ENCODE results near the gene HEXIM1. TPM values are rescaled to one million over a fixed set of nuclear protein-coding genes. Genes with fewer than 3 reads are reported as not detected.
A peak's percentile ranks its signal among the peaks of the same experiment; 100 is the strongest.
"Not testable (repeated sequence)": the region's sequence is repeated elsewhere in the genome, so short reads cannot be mapped to it uniquely, and the experiment has no call there.

The HEXIM1 gene
- total and polyA plus RNA-seq, 7 experiments from 2014 or later: 5.1 to 41.3 (median 30.5) TPM

DNA sequence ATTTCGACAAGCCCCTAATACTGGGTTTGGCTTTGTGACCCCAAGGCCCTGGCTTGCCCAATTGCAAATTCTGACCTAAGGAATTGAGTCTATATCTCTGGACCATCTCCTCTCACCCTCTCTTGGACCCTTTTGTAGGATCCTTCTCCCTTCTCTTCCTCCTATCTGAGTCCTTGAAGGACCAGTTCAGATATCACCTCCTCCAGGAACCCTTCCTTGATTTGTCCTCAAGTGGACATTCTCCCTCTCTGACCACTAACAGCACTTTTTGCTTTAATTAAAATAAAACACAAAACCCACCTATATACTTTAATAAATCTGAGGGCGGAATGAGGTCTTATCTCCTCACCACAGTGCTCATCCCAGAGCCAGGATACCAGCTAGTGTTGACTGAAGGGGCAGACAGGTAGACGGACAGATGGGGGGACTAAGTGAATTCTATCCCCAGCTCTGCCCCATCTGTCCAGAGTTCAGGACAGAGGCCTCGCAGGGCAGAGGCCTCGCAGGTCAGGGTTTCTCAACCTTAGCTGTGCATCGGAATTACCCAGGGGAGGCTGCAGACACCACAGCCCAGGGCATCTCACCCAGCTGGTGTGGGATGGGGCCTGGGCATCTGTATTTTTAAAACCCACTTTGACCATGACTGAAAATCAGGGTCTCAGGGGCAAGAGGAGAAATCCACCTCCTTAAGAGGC lies 25.1 kb upstream of the HEXIM1 start:
- no peaks in the 10 kb centered on the region for H3K36me3 ChIP-seq (ENCODE audit: control insufficient read depth in 2 of 3, insufficient read depth in 3 of 3, low read length in 3 of 3)
- ChIA-PET POLR2A (interaction anchor here (0.7 to 1.1 kb wide), 2 partner anchors 23 to 27 kb away, joined by 3 to 4 read pairs; no protein-coding TSS in a partner anchor), CTCF (interaction anchor here (0.7 kb wide), 1 partner anchor 12 kb away, joined by 3 read pairs; the partner anchor contains the start of gene ACBD4)
- no peaks in the 10 kb centered on the region for H3K27me3 ChIP-seq (ENCODE audit: control insufficient read depth in 2 of 2, insufficient read depth in 2 of 2, low read length in 2 of 2)
- H3K4me3 Mint-ChIP-seq: no peak overlapping the region
- H3K27me3 Mint-ChIP-seq: peaks cover 0 to 15% (median 6%) of the 10 kb centered on the region in 5 donors
- H3K27ac Mint-ChIP-seq: no peak overlapping the region
- H3K4me1 Mint-ChIP-seq: peaks cover 0 to 2% (median 0%) of the 10 kb centered on the region in 7 donors
- ATAC-seq: no peak
- intact Hi-C loops (cut with micrococcal nuclease): no loop called here
- H3K27ac ChIP-seq (ENCODE audit: low read depth, low read length): no peak overlapping the region
- H3K36me3 Mint-ChIP-seq: no peaks in the 10 kb centered on the region
- no peak overlapping the region for H3K4me3 ChIP-seq (ENCODE audit: low read length)
- no peaks in the 10 kb centered on the region for H3K9me3 Mint-ChIP-seq
- no peak for DNase-seq
- H3K9me3 ChIP-seq (ENCODE audit: control insufficient read depth in 2 of 3, low read length in 3 of 3): no peaks in the 10 kb centered on the region
- no peaks in the 10 kb centered on the region for H3K4me1 ChIP-seq (ENCODE audit: control insufficient read depth in 2 of 2, insufficient read depth in 2 of 2, low read length in 2 of 2)

GRCh38 chr17:45123930-45124796 lies 24.1 kb upstream of the HEXIM1 start:
- no peak overlapping the region for H3K27ac Mint-ChIP-seq
- intact Hi-C loops (cut with micrococcal nuclease): no loop called here
- H3K4me3 Mint-ChIP-seq: no peak overlapping the region
- H3K9me3 Mint-ChIP-seq: no peaks in the 10 kb centered on the region
- H3K36me3 Mint-ChIP-seq: no peaks in the 10 kb centered on the region
- ATAC-seq (peak; percentile 88), DNase-seq (no peak)
- POLR2A ChIA-PET: interaction anchor here (1.1 kb wide), 1 partner anchor 26 kb away, joined by 3 read pairs; no protein-coding TSS in a partner anchor
- Histone ChIP-seq H3K9me3 (ENCODE audit: control insufficient read depth in 2 of 3, low read length in 3 of 3) (no peaks in the 10 kb centered on the region), H3K36me3 (ENCODE audit: control insufficient read depth in 2 of 3, insufficient read depth in 3 of 3, low read length in 3 of 3) (no peaks in the 10 kb centered on the region), H3K27me3 (ENCODE audit: control insufficient read depth in 2 of 2, insufficient read depth in 2 of 2, low read length in 2 of 2) (no peaks in the 10 kb centered on the region), H3K4me3 (ENCODE audit: low read length) (no peak overlapping the region), H3K4me1 (ENCODE audit: control insufficient read depth in 2 of 2, insufficient read depth in 2 of 2, low read length in 2 of 2) (no peaks in the 10 kb centered on the region), H3K27ac (ENCODE audit: low read depth, low read length) (no peak overlapping the region)
- peaks cover 0 to 2% (median 0%) of the 10 kb centered on the region in 7 donors for H3K4me1 Mint-ChIP-seq
- CTCF ChIA-PET: interaction anchor here (0.6 kb wide), 1 partner anchor 9 kb away, joined by 6 read pairs; no protein-coding TSS in a partner anchor
- peaks cover 0 to 15% (median 6%) of the 10 kb centered on the region in 5 donors for H3K27me3 Mint-ChIP-seq

DNA sequence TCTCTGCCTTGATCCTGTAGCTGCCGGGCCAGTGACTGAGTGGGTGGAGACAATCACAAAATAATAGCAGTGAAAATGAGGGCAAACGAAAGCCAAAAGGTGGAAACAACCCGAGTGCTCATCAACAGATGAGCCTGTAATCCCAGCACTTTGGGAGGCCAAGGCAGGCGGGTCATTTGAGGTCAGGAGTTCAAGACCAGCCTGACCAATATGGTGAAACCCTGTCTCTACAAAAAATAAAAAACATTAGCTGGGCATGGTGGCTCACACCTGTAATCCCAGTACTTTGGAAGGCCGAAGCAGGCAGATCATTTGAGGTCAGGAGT lies 23.5 kb upstream of the HEXIM1 start:
- POLR2A ChIA-PET: not testable (repeated sequence)

DNA sequence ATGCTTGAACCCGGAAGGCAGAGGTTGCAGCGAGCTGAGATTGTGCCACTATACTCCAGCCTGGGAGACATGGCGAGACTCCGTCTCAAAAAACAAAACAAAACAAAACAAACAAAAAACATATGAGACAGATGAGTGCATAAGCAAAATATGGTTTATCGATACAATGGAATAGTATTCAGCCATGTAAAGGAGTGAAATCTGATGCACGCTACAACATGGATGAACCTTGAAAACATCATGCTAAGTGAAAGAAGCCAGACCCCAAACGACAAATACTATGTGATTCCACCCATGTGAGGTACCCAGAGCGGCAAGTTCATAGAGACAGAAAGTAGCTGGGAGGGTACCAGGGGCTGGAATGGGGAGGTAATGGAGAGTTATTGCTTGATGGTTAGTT lies 22.8 kb upstream of the HEXIM1 start:
- Mint-ChIP-seq H3K36me3 (no peaks in the 10 kb centered on the region), H3K9me3 (no peaks in the 10 kb centered on the region), H3K27me3 (peaks cover 0 to 18% (median 6%) of the 10 kb centered on the region in 5 donors), H3K27ac (no peak overlapping the region), H3K4me1 (peaks cover 0 to 2% (median 0%) of the 10 kb centered on the region in 7 donors), H3K4me3 (no peak overlapping the region)
- Histone ChIP-seq H3K9me3 (ENCODE audit: control insufficient read depth in 2 of 3, low read length in 3 of 3) (no peaks in the 10 kb centered on the region), H3K4me3 (ENCODE audit: low read length) (no peak overlapping the region), H3K36me3 (ENCODE audit: control insufficient read depth in 2 of 3, insufficient read depth in 3 of 3, low read length in 3 of 3) (no peaks in the 10 kb centered on the region), H3K4me1 (ENCODE audit: control insufficient read depth in 2 of 2, insufficient read depth in 2 of 2, low read length in 2 of 2) (no peaks in the 10 kb centered on the region), H3K27ac (ENCODE audit: low read depth, low read length) (no peak overlapping the region), H3K27me3 (ENCODE audit: control insufficient read depth in 2 of 2, insufficient read depth in 2 of 2, low read length in 2 of 2) (no peaks in the 10 kb centered on the region)
- ATAC-seq: no peak
- ChIA-PET POLR2A (no interaction called here), CTCF (no interaction called here)
- no peak for DNase-seq
- intact Hi-C loops (cut with micrococcal nuclease): no loop called here

More for the DNA sequence above, 23.5 kb upstream of the HEXIM1 start:
- CTCF ChIA-PET: interaction anchor here (0.6 kb wide), 1 partner anchor 9 kb away, joined by 6 read pairs; no protein-coding TSS in a partner anchor
- H3K4me3 ChIP-seq (ENCODE audit: low read length); H3K27me3 ChIP-seq (ENCODE audit: control insufficient read depth in 2 of 2, insufficient read depth in 2 of 2, low read length in 2 of 2); H3K36me3 ChIP-seq (ENCODE audit: control insufficient read depth in 2 of 3, insufficient read depth in 3 of 3, low read length in 3 of 3); H3K9me3 ChIP-seq (ENCODE audit: control insufficient read depth in 2 of 3, low read length in 3 of 3); ATAC-seq; H3K9me3 Mint-ChIP-seq; intact Hi-C loops (cut with micrococcal nuclease); DNase-seq; H3K36me3 Mint-ChIP-seq; H3K4me1 ChIP-seq (ENCODE audit: control insufficient read depth in 2 of 2, insufficient read depth in 2 of 2, low read length in 2 of 2); H3K4me1 Mint-ChIP-seq; H3K27ac Mint-ChIP-seq; H3K4me3 Mint-ChIP-seq; H3K27ac ChIP-seq (ENCODE audit: low read depth, low read length): not testable (repeated sequence)
- H3K27me3 Mint-ChIP-seq: peaks cover 0 to 15% (median 6%) of the 10 kb centered on the region in 5 donors

- POLR2A ChIA-PET: no interaction called here
- no peak for DNase-seq
These were observed 21.1 kb upstream of the HEXIM1 start for GRCh38 chr17:45127207-45127547.

DNA sequence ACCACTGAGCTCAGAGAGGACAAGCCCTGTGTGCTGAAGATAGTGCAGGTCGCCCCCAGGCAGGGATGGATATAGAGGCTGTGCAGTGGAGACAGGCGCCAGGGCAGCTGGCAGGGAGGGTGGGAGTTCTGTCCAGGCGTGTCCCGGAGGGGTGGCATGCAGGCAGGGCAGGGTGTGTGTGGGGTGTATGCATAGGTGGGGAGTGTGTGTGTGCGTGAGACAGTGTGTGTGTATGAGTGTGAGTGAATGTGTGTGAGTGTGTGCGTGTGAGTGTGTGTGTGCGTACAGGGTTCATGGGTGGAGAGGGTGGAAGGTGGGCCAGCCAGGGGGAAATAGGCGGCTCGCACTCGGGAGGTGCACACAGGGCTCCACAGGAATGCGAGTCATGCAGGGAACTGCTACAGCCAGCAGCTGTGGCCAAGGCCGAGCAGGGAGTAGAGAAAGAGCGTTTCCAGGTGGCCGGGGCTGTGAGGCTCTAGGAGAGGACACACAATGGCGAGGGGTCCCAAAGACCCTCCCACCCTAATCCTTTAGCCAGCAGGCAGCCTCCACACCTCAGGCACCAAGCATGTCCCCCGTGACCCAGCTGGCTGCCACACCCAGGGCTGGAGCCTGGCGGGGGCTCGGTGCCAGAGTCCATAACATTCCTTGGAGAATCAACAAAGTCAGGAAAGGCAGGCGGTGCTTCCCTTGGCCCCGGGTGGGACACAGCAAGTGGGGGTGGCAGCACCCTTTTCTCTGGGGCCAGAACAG lies 20.6 kb upstream of the HEXIM1 start:
- Mint-ChIP-seq H3K27ac (no peak overlapping the region), H3K4me1 (peaks cover 0 to 4% (median 0%) of the 10 kb centered on the region in 7 donors), H3K4me3 (no peak overlapping the region), H3K27me3 (peaks cover 0 to 14% (median 0%) of the 10 kb centered on the region in 5 donors), H3K36me3 (no peaks in the 10 kb centered on the region), H3K9me3 (no peaks in the 10 kb centered on the region)
- no peak overlapping the region for H3K4me3 ChIP-seq (ENCODE audit: low read length)
- no peak for ATAC-seq
- no peaks in the 10 kb centered on the region for H3K9me3 ChIP-seq (ENCODE audit: control insufficient read depth in 2 of 3, low read length in 3 of 3)
- no peak for DNase-seq
- no peaks in the 10 kb centered on the region for H3K27me3 ChIP-seq (ENCODE audit: control insufficient read depth in 2 of 2, insufficient read depth in 2 of 2, low read length in 2 of 2)
- intact Hi-C loops (cut with micrococcal nuclease): no loop called here
- CTCF ChIA-PET: interaction anchor here (0.6 to 1.1 kb wide), 2 partner anchors 8 to 30 kb away, joined by 3 to 5 read pairs; partner anchors contain the start of gene ACBD4
- H3K27ac ChIP-seq (ENCODE audit: low read depth, low read length): no peak overlapping the region
- H3K4me1 ChIP-seq (ENCODE audit: control insufficient read depth in 2 of 2, insufficient read depth in 2 of 2, low read length in 2 of 2): no peaks in the 10 kb centered on the region
- POLR2A ChIA-PET: interaction anchor here (13.3 kb wide), 1 partner anchor 21 kb away, joined by 232 read pairs; the partner anchor contains the start of gene HEXIM1
- H3K36me3 ChIP-seq (ENCODE audit: control insufficient read depth in 2 of 3, insufficient read depth in 3 of 3, low read length in 3 of 3): peaks cover 0 to 2% (median 0%) of the 10 kb centered on the region in 3 experiments

More at GRCh38 chr17:45127207-45127547, 21.1 kb upstream of the HEXIM1 start:
- Histone ChIP-seq H3K27me3 (ENCODE audit: control insufficient read depth in 2 of 2, insufficient read depth in 2 of 2, low read length in 2 of 2) (no peaks in the 10 kb centered on the region), H3K4me1 (ENCODE audit: control insufficient read depth in 2 of 2, insufficient read depth in 2 of 2, low read length in 2 of 2) (no peaks in the 10 kb centered on the region), H3K27ac (ENCODE audit: low read depth, low read length) (no peak overlapping the region), H3K9me3 (ENCODE audit: control insufficient read depth in 2 of 3, low read length in 3 of 3) (no peaks in the 10 kb centered on the region), H3K4me3 (ENCODE audit: low read length) (no peak overlapping the region), H3K36me3 (ENCODE audit: control insufficient read depth in 2 of 3, insufficient read depth in 3 of 3, low read length in 3 of 3) (no peaks in the 10 kb centered on the region)
- no peak overlapping the region for H3K4me3 Mint-ChIP-seq
- peaks cover 0 to 4% (median 0%) of the 10 kb centered on the region in 7 donors for H3K4me1 Mint-ChIP-seq
- H3K36me3 Mint-ChIP-seq: no peaks in the 10 kb centered on the region
- H3K9me3 Mint-ChIP-seq: no peaks in the 10 kb centered on the region
- intact Hi-C loops (cut with micrococcal nuclease): no loop called here
- H3K27me3 Mint-ChIP-seq: peaks cover 0 to 17% (median 0%) of the 10 kb centered on the region in 5 donors
- peak overlapping the region in 1 of 9 donors; percentile 21 for H3K27ac Mint-ChIP-seq
- CTCF ChIA-PET: interaction anchor here (0.6 to 1.1 kb wide), 2 partner anchors 8 to 30 kb away, joined by 3 to 5 read pairs; partner anchors contain the start of gene ACBD4
- no peak for ATAC-seq

Data from naive thymus-derived CD4-positive, alpha-beta T cell (primary cell).